Kidney epithelial cell (primary cell): ENCODE data around the gene GSK3A. TPM values are rescaled to one million over a fixed set of nuclear protein-coding genes. Genes with fewer than 3 reads are reported as not detected.

ENCODE experiments used
- DNase-seq: peaks from one replicate; pipeline ENCODE4 v3.0.0-alpha.2; 2010; ENCODE audit warnings: low read depth
- H3K27me3 ChIP-seq: 2 replicates; pipeline ENCODE4 v1.6.0; 2011; ENCODE audit warnings: low read length; ENCODE audit not compliant: control insufficient read depth, insufficient read depth
- H3K36me3 ChIP-seq: 2 replicates; pipeline ENCODE4 v1.5.1; 2011; ENCODE audit warnings: low read length; ENCODE audit not compliant: control insufficient read depth, insufficient read depth
- H3K4me3 ChIP-seq: 2 replicates; pipeline ENCODE4 v1.5.1; 2011; ENCODE audit warnings: low read depth, mild to moderate bottlenecking, control low read depth, low read length
- CTCF ChIP-seq: IDR thresholded peaks from 2 replicates; pipeline ENCODE4 v1.5.1; 2011; ENCODE audit warnings: mild to moderate bottlenecking, moderate library complexity, low read length, control low read depth, inconsistent platforms; ENCODE audit not compliant: insufficient read depth, poor library complexity, severe bottlenecking
- total RNA-seq: library from RNA; depleted of rRNA; stranded (reverse); fragments of >200 nt; gene quantifications from 2 replicates; pipeline ENCODE4 v1.2.3, GENCODE V29; 2015

The GSK3A gene
- total RNA-seq, 1 donor from 2014 or later, result 27.3 TPM

GRCh38 chr19:42279155-42279901 lies 36.9 kb upstream of the GSK3A start:
- no peak for DNase-seq
- H3K27me3 ChIP-seq, result no peaks in the 10 kb centered on the region
- TF ChIP-seq CTCF, result no peak
- H3K4me3 ChIP-seq, result peak overlapping the region; percentile 62
- peaks cover 1% of the 10 kb centered on the region for H3K36me3 ChIP-seq

- Histone ChIP-seq H3K4me3 (no peak overlapping the region), H3K36me3 (peaks cover 1% of the 10 kb centered on the region), H3K27me3 (no peaks in the 10 kb centered on the region)
- no peak for TF ChIP-seq CTCF
- no peak for DNase-seq
Measured at GRCh38 chr19:42278452-42279154, 36.2 kb upstream of the GSK3A start.

- TF ChIP-seq CTCF, result no peak
- Histone ChIP-seq H3K4me3 (no peak overlapping the region), H3K27me3 (no peaks in the 10 kb centered on the region), H3K36me3 (peaks cover 1% of the 10 kb centered on the region)
- DNase-seq, result no peak
Measured at GRCh38 chr19:42277821-42278451, 35.5 kb upstream of the GSK3A start.

GRCh38 chr19:42276821-42277220 lies 34.4 kb upstream of the GSK3A start:
- Histone ChIP-seq H3K27me3 (no peaks in the 10 kb centered on the region), H3K4me3 (no peak overlapping the region), H3K36me3 (peaks cover 1% of the 10 kb centered on the region)
- no peak for DNase-seq
- TF ChIP-seq CTCF, result no peak

GRCh38 chr19:42276284-42276683 lies 33.9 kb upstream of the GSK3A start:
- DNase-seq, result no peak
- no peak for TF ChIP-seq CTCF
- H3K36me3 ChIP-seq, result peaks cover 1% of the 10 kb centered on the region
- no peak overlapping the region for H3K4me3 ChIP-seq
- H3K27me3 ChIP-seq, result no peaks in the 10 kb centered on the region
